HG03520 (cell line): ENCODE measurements around the gene DNAI2.

Experiments
- ATAC-seq: cut with Tn5 transposase; IDR thresholded peaks from one replicate; pipeline ENCODE4 v1.9.1; 2021; ENCODE audit warnings: mild to moderate bottlenecking, moderate library complexity; ENCODE audit not compliant: unreplicated experiment

The DNAI2 gene

GRCh38 chr17:74274060-74274708, at the start of gene DNAI2:
Gene DNAI2 (plus strand): TSS chr17:74274234. CDS start chr17:74281818, 7,584 bp downstream.
- ATAC-seq: no peak

- no peak for ATAC-seq
These were observed 48.9 kb upstream of the DNAI2 start for GRCh38 chr17:74224959-74225725.

GRCh38 chr17:74226252-74226651, 47.8 kb upstream of the DNAI2 start:
- ATAC-seq: no peak

GRCh38 chr17:74227271-74228080, 46.6 kb upstream of the DNAI2 start:
- no peak for ATAC-seq

- no peak for ATAC-seq
These were observed 45.6 kb upstream of the DNAI2 start for GRCh38 chr17:74228306-74228978.

GRCh38 chr17:74230896-74231295, 43.1 kb upstream of the DNAI2 start:
- ATAC-seq: no peak

- no peak for ATAC-seq
These were observed 41.8 kb upstream of the DNAI2 start for GRCh38 chr17:74231928-74232907.

GRCh38 chr17:74233937-74234336, 40.1 kb upstream of the DNAI2 start:
- no peak for ATAC-seq

GRCh38 chr17:74234486-74234885, 39.5 kb upstream of the DNAI2 start:
- no peak for ATAC-seq

GRCh38 chr17:74235040-74235581, 38.9 kb upstream of the DNAI2 start:
- ATAC-seq: no peak

- ATAC-seq: no peak
These were observed 38.1 kb upstream of the DNAI2 start for GRCh38 chr17:74235911-74236371.

- no peak for ATAC-seq
These were observed 36.7 kb upstream of the DNAI2 start for GRCh38 chr17:74237321-74237720.

- ATAC-seq: no peak
These were observed 34.9 kb upstream of the DNAI2 start for GRCh38 chr17:74239172-74239571.

- no peak for ATAC-seq
These were observed 33.3 kb upstream of the DNAI2 start for GRCh38 chr17:74240618-74241205.

- no peak for ATAC-seq
These were observed 32.6 kb upstream of the DNAI2 start for GRCh38 chr17:74241431-74241830.

- ATAC-seq: no peak
These were observed 32.2 kb upstream of the DNAI2 start for GRCh38 chr17:74241847-74242246.

GRCh38 chr17:74243013-74243755, 30.9 kb upstream of the DNAI2 start:
- no peak for ATAC-seq

GRCh38 chr17:74244128-74244527, 29.9 kb upstream of the DNAI2 start:
- ATAC-seq: no peak
